Small intestine (tissue), 7 donors: Measurements from ENCODE around the gene FBRSL1. TPM values are rescaled to one million over a fixed set of nuclear protein-coding genes. Genes with fewer than 3 reads are reported as not detected.
A peak's percentile ranks its signal among the peaks of the same experiment; 100 is the strongest.

ENCODE experiments used
- DNase-seq, 2 donors: peaks; one replicate each; pipeline versions ENCODE4 v3.0.0 to v3.0.0-alpha.2; 2013
- FAIRE-seq: peaks from 2 replicates; lab custom pipeline; 2012; peaks lifted over from hg19 to GRCh38; lab: Jason Lieb, UNC
- H3K27ac ChIP-seq, 3 donors: one replicate each; pipeline ENCODE4 v1.5.1; 2013; ENCODE audit warnings: low read length in 2 of 3, mild to moderate bottlenecking in 2 of 3, control low read depth in 1 of 3, inconsistent platforms in 1 of 3, low read depth in 1 of 3, moderate library complexity in 1 of 3
- H3K27me3 ChIP-seq, 3 donors: one replicate each; pipeline ENCODE4 v1.6.1; 2013; ENCODE audit warnings: low read length in 3 of 3, inconsistent platforms in 1 of 3; ENCODE audit not compliant: control insufficient read depth in 3 of 3, insufficient read depth in 3 of 3
- H3K36me3 ChIP-seq, 3 donors: one replicate each; pipeline ENCODE4 v1.6.1; 2013; ENCODE audit warnings: low read length in 3 of 3, inconsistent platforms in 1 of 3, low read depth in 1 of 3, mild to moderate bottlenecking in 1 of 3, moderate library complexity in 1 of 3; ENCODE audit not compliant: control insufficient read depth in 3 of 3, insufficient read depth in 2 of 3
- H3K4me1 ChIP-seq, 3 donors: one replicate each; pipeline ENCODE4 v1.6.1; 2013; ENCODE audit warnings: low read length in 2 of 3, inconsistent platforms in 1 of 3, low read depth in 1 of 3, mild to moderate bottlenecking in 1 of 3, moderate library complexity in 1 of 3; ENCODE audit not compliant: control insufficient read depth in 3 of 3, insufficient read depth in 2 of 3
- H3K4me3 ChIP-seq, 3 donors: one replicate each; pipeline ENCODE4 v1.5.1; 2013; ENCODE audit warnings: low read length in 3 of 3, control low read depth in 1 of 3, inconsistent platforms in 1 of 3, low read depth in 1 of 3, mild to moderate bottlenecking in 1 of 3, moderate library complexity in 1 of 3
- H3K9me3 ChIP-seq, 2 donors: one replicate each; pipeline ENCODE4 v1.6.1; 2013; ENCODE audit warnings: low read depth in 1 of 2, low read length in 1 of 2; ENCODE audit not compliant: control insufficient read depth in 2 of 2, insufficient read depth in 1 of 2
- WGBS, 3 donors: extraction: QIAGEN DNeasy Blood & Tissue Kit; methylation state at CpG; one replicate each; pipeline ENCODE4 v1.1.7; 2013; 5-methylcytosine and 5-hydroxymethylcytosine counted together
- polyA plus RNA-seq, 4 donors: library from polyadenylated mRNA; stranded (reverse) in 3 of 4; unstranded in 1 of 4; fragments of 200-250 nt in 3 of 4; fragments of 120-200 nt in 1 of 4; gene quantifications; one replicate each; pipeline versions ENCODE4 v1.2.1 to v1.2.3, GENCODE V29; 2013
- donor health status: healthy with polysubstance abuse.
- donor health status: control.
- donor health status: control.
- donor health status: Bipolar disorder and iron deficiency.
- donor health status: healthy.

FBRSL1 gene
- polyA plus RNA-seq, 4 donors: 24.3 to 59.5 (median 32.5) TPM

GRCh38 chr12:132486576-132486975, 3.4 kb upstream of the FBRSL1 start:
- H3K9me3 ChIP-seq: peaks cover 0 to 6% of the 10 kb centered on the region in 2 donors
- FAIRE-seq: no peak
- H3K27me3 ChIP-seq: peaks cover 0 to 14% (median 0%) of the 10 kb centered on the region in 3 donors
- no peak overlapping the region for H3K27ac ChIP-seq
- H3K36me3 ChIP-seq: peaks cover 0 to 2% (median 0%) of the 10 kb centered on the region in 3 donors
- WGBS, 3 donors: 75 to 86% (median 80%) methylated on average over 16 to 17 of the region's 17 CpGs
- H3K4me1 ChIP-seq: peaks cover 0 to 13% (median 2%) of the 10 kb centered on the region in 3 donors
- no peak for DNase-seq
- H3K4me3 ChIP-seq: no peak overlapping the region

GRCh38 chr12:132487311-132487741, 2.6 kb upstream of the FBRSL1 start:
- no peak for FAIRE-seq
- 82 to 86% (median 84%) methylated on average over 13 to 14 of the region's 14 CpGs for WGBS, 3 donors
- H3K4me1 ChIP-seq: peaks cover 0 to 20% (median 10%) of the 10 kb centered on the region in 3 donors
- H3K4me3 ChIP-seq: no peak overlapping the region
- H3K27ac ChIP-seq: no peak overlapping the region
- no peak for DNase-seq
- peaks cover 0 to 10% (median 0%) of the 10 kb centered on the region in 3 donors for H3K36me3 ChIP-seq
- peaks cover 0 to 11% (median 0%) of the 10 kb centered on the region in 3 donors for H3K27me3 ChIP-seq
- H3K9me3 ChIP-seq: peaks cover 0 to 6% of the 10 kb centered on the region in 2 donors

DNA sequence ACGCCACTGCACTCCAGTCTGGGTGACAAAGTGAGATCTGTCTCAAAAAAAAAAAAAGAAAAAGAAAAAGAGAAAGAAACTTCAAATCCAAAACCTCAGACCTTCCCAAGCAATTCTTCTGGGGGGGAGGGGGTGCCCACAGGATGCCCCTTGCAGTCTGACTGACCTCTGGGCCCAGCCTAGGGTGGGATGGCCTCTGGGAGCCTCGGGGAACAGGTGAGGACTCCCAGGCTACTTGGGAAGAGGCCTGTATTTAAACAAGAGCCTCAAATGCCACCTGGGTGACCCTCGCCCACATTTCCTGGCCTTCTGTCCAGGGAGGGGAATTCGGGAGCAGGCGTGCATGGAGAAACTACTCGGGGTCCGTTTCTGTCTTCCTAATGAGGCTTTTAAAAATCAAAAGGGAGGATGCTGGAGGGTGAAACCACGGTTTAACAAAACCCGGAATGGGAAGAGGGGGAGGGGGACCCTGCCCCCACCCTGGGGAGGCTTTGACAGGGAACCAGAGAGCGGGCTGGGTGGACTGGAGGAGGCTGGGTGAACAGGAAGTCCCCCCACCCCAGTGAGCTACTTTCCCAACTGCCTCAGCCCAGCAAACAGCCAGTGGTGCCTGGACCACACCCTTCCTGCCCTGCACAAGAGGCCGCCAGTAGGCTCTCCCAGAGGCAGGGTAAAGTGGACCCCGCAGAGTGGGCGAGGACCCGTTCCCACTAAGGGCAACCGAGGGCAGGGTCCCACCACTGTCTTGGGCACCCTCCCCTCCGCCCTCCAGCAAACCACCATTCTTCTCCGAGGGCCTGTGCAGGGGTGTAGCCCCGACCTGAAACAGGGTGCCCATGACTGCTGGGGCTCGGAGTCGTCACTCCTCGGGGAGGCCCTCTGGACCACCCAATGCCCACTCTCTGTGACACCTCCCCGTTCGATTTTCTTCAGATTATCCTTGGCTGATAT, 1.5 kb upstream of the FBRSL1 start:
- FAIRE-seq: no peak
- peak overlapping the region in 2 of 3 donors; percentile 35 to 71 for H3K4me3 ChIP-seq

GRCh38 chr12:132489078-132489601, 811 bp upstream of the FBRSL1 start:
- Histone ChIP-seq H3K4me3 (peak overlapping the region; percentile 35 to 76 (median 71)), H3K27ac (peak overlapping the region in 2 of 3 donors; percentile 49 to 84), H3K36me3 (peaks cover 0 to 22% (median 0%) of the 10 kb centered on the region in 3 donors), H3K27me3 (peaks cover 0 to 11% (median 0%) of the 10 kb centered on the region in 3 donors), H3K4me1 (peaks cover 0 to 36% (median 17%) of the 10 kb centered on the region in 3 donors), H3K9me3 (peaks cover 0 to 6% of the 10 kb centered on the region in 2 donors)
- FAIRE-seq: no peak
- DNase-seq: peak; percentile 43 to 68
- WGBS, 3 donors: 1 to 4% (median 1%) methylated on average over 30 to 46 of the region's 46 CpGs

More for the DNA sequence above, 1.5 kb upstream of the FBRSL1 start:
- peak; percentile 49 to 56 for DNase-seq
- Histone ChIP-seq H3K27ac (peak overlapping the region in 1 of 3 donors; percentile 84), H3K27me3 (peaks cover 0 to 11% (median 0%) of the 10 kb centered on the region in 3 donors), H3K4me1 (peaks cover 0 to 30% (median 16%) of the 10 kb centered on the region in 3 donors), H3K9me3 (peaks cover 0 to 6% of the 10 kb centered on the region in 2 donors), H3K36me3 (peaks cover 0 to 19% (median 0%) of the 10 kb centered on the region in 3 donors)
- 18 to 26% (median 25%) methylated on average over 23 of the region's 23 CpGs for WGBS, 3 donors

DNA sequence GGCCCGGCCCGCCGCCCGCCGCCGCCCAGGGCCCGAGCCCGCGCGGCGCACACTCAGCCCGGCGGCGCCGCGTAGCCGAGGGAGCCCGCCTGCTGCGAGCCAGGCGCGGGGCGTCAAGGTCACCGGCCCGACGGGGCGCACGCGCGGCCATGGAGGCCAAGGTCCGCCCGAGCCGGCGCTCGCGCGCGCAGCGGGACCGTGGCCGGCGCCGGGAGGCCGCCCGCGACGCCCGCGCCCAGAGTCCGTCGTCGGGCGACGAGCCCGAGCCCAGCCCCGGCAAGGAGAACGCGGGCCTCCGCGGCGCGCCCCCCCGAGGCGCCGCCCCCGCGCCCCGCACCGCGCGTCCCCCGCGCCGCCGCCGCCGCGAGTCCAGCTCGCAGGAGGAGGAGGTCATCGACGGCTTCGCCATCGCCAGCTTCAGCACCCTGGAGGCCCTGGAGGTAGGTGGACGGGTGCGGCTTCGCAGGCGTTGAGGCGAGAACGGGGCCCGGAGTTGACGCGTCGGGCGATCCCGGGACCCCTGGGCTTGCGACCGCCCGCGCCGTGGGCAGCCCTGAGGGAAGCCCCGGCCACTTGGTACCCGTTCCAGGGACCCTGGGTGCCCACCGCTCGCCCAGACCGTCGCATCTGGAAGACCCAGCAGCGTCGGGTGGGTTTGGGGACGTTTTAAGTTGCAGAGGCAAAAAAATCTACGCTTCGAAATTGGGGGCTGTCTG, 629 bp downstream of the FBRSL1 start:
- peak; percentile 25 to 63 for DNase-seq
- peaks cover 0 to 50% (median 17%) of the 10 kb centered on the region in 3 donors for H3K4me1 ChIP-seq
- 1 to 2% (median 1%) methylated on average over 33 to 110 of the region's 110 CpGs for WGBS, 3 donors

DNA sequence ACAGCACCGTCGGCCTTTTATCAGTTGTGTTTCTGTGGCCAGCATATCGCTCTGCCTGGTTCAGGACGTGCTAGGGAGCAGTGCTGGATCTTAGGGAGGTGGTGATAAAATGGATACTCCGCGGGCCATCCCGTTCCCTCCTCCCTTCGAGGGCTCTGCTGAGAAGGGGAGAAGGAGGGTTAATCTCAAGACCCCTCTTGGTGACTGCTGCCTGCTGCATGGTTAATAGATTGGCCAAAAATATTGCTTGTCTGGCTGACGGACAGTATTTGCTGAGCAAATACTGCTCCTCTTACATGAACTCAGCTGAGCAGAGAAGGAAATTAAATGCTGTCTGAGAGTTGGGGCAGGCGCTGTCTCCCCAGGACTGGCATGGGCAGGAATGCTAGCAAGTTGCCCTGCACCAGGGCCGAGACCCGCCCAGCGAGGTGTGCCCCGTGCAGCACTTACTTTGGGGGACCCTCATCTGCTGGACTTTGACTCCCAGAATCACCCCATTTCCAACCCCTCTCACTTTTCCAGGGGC, 1.2 kb downstream of the FBRSL1 start:
- peak overlapping the region; percentile 57 to 86 (median 84) for H3K4me3 ChIP-seq
- H3K9me3 ChIP-seq: no peaks in the 10 kb centered on the region
- H3K27me3 ChIP-seq: peaks cover 0 to 6% (median 0%) of the 10 kb centered on the region in 3 donors
- WGBS, 3 donors: 7 to 20% (median 19%) methylated on average over 14 of the region's 14 CpGs
- peak overlapping the region in 2 of 3 donors; percentile 36 to 62 for H3K27ac ChIP-seq
- DNase-seq: peak; percentile 31 to 38
- FAIRE-seq: no peak
- H3K36me3 ChIP-seq: peaks cover 0 to 42% (median 0%) of the 10 kb centered on the region in 3 donors
- H3K4me1 ChIP-seq: peaks cover 0 to 51% (median 17%) of the 10 kb centered on the region in 3 donors

More for the DNA sequence above, 629 bp downstream of the FBRSL1 start:
- peaks cover 0 to 3% of the 10 kb centered on the region in 2 donors for H3K9me3 ChIP-seq
- peaks cover 0 to 6% (median 0%) of the 10 kb centered on the region in 3 donors for H3K27me3 ChIP-seq
- H3K36me3 ChIP-seq: peaks cover 0 to 36% (median 0%) of the 10 kb centered on the region in 3 donors
- no peak for FAIRE-seq
- peak overlapping the region; percentile 57 to 86 (median 84) for H3K4me3 ChIP-seq
- H3K27ac ChIP-seq: peak overlapping the region in 2 of 3 donors; percentile 36 to 62

DNA sequence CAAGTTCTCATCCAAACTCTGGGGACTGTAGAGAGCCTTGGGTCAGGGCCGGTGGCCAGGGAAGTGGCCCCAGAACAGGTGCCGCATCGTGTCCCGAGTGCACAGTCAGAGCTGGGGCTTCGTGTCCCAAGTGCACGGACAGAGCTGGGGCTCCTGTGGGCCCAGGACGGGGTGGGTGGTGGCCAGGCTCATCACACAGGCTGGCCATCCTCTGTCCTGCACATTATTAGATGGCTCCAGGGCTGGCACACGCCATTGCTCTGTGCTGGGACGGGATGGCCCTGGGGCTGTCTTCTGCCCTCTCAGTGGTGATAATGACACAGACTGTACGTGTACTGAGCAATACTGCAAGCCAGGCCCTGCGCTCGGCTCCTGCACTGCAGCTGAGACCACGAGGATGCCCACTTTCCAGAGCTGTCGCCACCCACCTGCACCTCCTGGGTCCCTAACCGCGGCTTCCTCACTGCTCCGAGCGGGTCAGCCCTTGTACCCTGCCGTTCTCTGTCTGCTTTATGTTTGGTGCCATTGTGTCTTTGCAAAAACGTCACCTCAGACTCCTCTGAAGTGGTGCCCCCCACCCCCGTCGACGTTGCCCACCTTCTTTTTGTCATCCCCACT, 1.9 kb downstream of the FBRSL1 start:
- Histone ChIP-seq H3K9me3 (no peaks in the 10 kb centered on the region), H3K36me3 (peaks cover 0 to 43% (median 0%) of the 10 kb centered on the region in 3 donors), H3K27ac (peak overlapping the region in 1 of 3 donors; percentile 62), H3K4me1 (peaks cover 0 to 51% (median 17%) of the 10 kb centered on the region in 3 donors), H3K4me3 (peak overlapping the region in 2 of 3 donors; percentile 84 to 86), H3K27me3 (peaks cover 0 to 6% (median 0%) of the 10 kb centered on the region in 3 donors)
- DNase-seq: no peak
- FAIRE-seq: no peak
- WGBS, 3 donors: 50 to 68% (median 59%) methylated on average over 23 of the region's 23 CpGs
